WTC11 (cell line): ENCODE results near the gene MBOAT2. TPM values are rescaled to one million over a fixed set of nuclear protein-coding genes. Genes with fewer than 3 reads are reported as not detected.

Experiments
- ATAC-seq: fragments of 200-7000 bp; cut with Tn5 transposase; 2 replicates; pipeline ENCODE4 v1.10.0; 2021; ENCODE audit warnings: mild to moderate bottlenecking, moderate library complexity
- CTCF ChIA-PET: fragments of 300-600 bp; sonication (Branson Sonifier 250); formaldehyde crosslinking; loops from one replicate; lab custom pipeline; 2021; ENCODE audit warnings: antibody characterized with exemption; lab: Charles Lee
- POLR2A ChIA-PET: fragments of 350-600 bp; sonication (Branson Sonifier 250); formaldehyde crosslinking; loops from one replicate; lab custom pipeline; 2021; ENCODE audit warnings: antibody characterized with exemption; lab: Charles Lee
- DNase-seq: peaks from one replicate; pipeline ENCODE4 v3.0.0; 2021; ENCODE audit warnings: low spot score
- H3K27ac Mint-ChIP-seq: 2 replicates; pipeline ENCODE4 v1.8.0; 2021; ENCODE audit warnings: mixed read lengths
- H3K27me3 Mint-ChIP-seq: 2 replicates; pipeline ENCODE4 v1.8.0; 2021; ENCODE audit warnings: low read depth, mild to moderate bottlenecking, moderate library complexity, mixed read lengths
- H3K36me3 Mint-ChIP-seq: 2 replicates; pipeline ENCODE4 v1.8.0; 2021; ENCODE audit warnings: mixed read lengths
- H3K4me1 Mint-ChIP-seq: 2 replicates; pipeline ENCODE4 v1.8.0; 2022; ENCODE audit warnings: mixed read lengths
- H3K4me3 Mint-ChIP-seq: 2 replicates; pipeline ENCODE4 v1.8.0; 2021; ENCODE audit warnings: mild to moderate bottlenecking, moderate library complexity, mixed read lengths
- H3K9me3 Mint-ChIP-seq: 2 replicates; pipeline ENCODE4 v1.8.0; 2021; ENCODE audit warnings: mixed read lengths
- CBFB ChIP-seq: sonication (generic); formaldehyde crosslinking; IDR thresholded peaks from 2 replicates; pipeline ENCODE4 v1.8.1; 2022; ENCODE audit warnings: mild to moderate bottlenecking, low read depth, missing genetic modification reagents
- EMX1 ChIP-seq: fragments of 250-450 bp; sonication (Bioruptor Pico); IDR thresholded peaks from 2 replicates; pipeline ENCODE4 v1.8.0; 2021; ENCODE audit warnings: mild to moderate bottlenecking
- ESRRA ChIP-seq: sonication (generic); formaldehyde crosslinking; IDR thresholded peaks from 2 replicates; pipeline ENCODE4 v1.8.1; 2022; ENCODE audit warnings: mild to moderate bottlenecking, missing genetic modification reagents, borderline replicate concordance
- ETV6 ChIP-seq: sonication (generic); formaldehyde crosslinking; IDR thresholded peaks from 2 replicates; pipeline ENCODE4 v1.8.1; 2022; ENCODE audit warnings: mild to moderate bottlenecking, missing genetic modification reagents
- FOXK1 ChIP-seq: sonication (generic); formaldehyde crosslinking; IDR thresholded peaks from 2 replicates; pipeline ENCODE4 v1.8.0; 2022; ENCODE audit warnings: mild to moderate bottlenecking, moderate library complexity, missing genetic modification reagents
- GABPB1 ChIP-seq: sonication (generic); formaldehyde crosslinking; IDR thresholded peaks from 2 replicates; pipeline ENCODE4 v1.8.1; 2023; ENCODE audit warnings: mild to moderate bottlenecking, missing genetic modification reagents
- GRHL2 ChIP-seq: fragments of 250-450 bp; sonication (Bioruptor Pico); IDR thresholded peaks from 2 replicates; pipeline ENCODE4 v1.8.0; 2022; ENCODE audit warnings: mild to moderate bottlenecking, moderate library complexity; ENCODE audit not compliant: insufficient replicate concordance, severe bottlenecking
- GTF2I ChIP-seq: fragments of 250-450 bp; sonication (Bioruptor Pico); conservative IDR thresholded peaks from 2 replicates; pipeline ENCODE4 v1.4.0; 2021; ENCODE audit warnings: mild to moderate bottlenecking
- NFE2L1 ChIP-seq: sonication (generic); formaldehyde crosslinking; IDR thresholded peaks from 2 replicates; pipeline ENCODE4 v1.8.1; 2023; ENCODE audit warnings: missing genetic modification reagents
- NR1H2 ChIP-seq: sonication (generic); formaldehyde crosslinking; IDR thresholded peaks from 2 replicates; pipeline ENCODE4 v1.9.0; 2021; ENCODE audit warnings: mild to moderate bottlenecking, moderate library complexity, missing genetic modification reagents
- RORB ChIP-seq: fragments of 250-450 bp; sonication (Bioruptor Pico); IDR thresholded peaks from 2 replicates; pipeline ENCODE4 v1.9.0; 2021; ENCODE audit warnings: mild to moderate bottlenecking
- TCF7 ChIP-seq: sonication (generic); formaldehyde crosslinking; IDR thresholded peaks from 2 replicates; pipeline ENCODE4 v1.8.0; 2022; ENCODE audit warnings: mild to moderate bottlenecking, low read depth, missing genetic modification reagents, moderate library complexity
- TP53 ChIP-seq: sonication (generic); formaldehyde crosslinking; IDR thresholded peaks from 2 replicates; pipeline ENCODE4 v1.8.1; 2023; ENCODE audit warnings: mild to moderate bottlenecking, missing genetic modification reagents
- ZBTB21 ChIP-seq: sonication (generic); formaldehyde crosslinking; IDR thresholded peaks from 2 replicates; pipeline ENCODE4 v1.8.1; 2023; ENCODE audit warnings: mild to moderate bottlenecking, missing genetic modification reagents, borderline replicate concordance
- ZNF121 ChIP-seq: sonication (generic); formaldehyde crosslinking; IDR thresholded peaks from 2 replicates; pipeline ENCODE4 v1.8.0; 2023; ENCODE audit warnings: missing genetic modification reagents
- ZNF263 ChIP-seq: sonication (generic); formaldehyde crosslinking; IDR thresholded peaks from 2 replicates; pipeline ENCODE4 v1.8.1; 2022; ENCODE audit warnings: low read depth, mild to moderate bottlenecking, moderate library complexity, missing genetic modification reagents
- ZNF423 ChIP-seq: fragments of 250-450 bp; sonication (Bioruptor Pico); IDR thresholded peaks from 2 replicates; pipeline ENCODE4 v2.1.2; 2022; ENCODE audit warnings: mild to moderate bottlenecking, moderate library complexity
- ZNF671 ChIP-seq: fragments of 250-450 bp; sonication (Bioruptor Pico); IDR thresholded peaks from 2 replicates; pipeline ENCODE4 v1.8.0; 2021; ENCODE audit warnings: mild to moderate bottlenecking
- total RNA-seq: library from RNA; stranded (reverse); gene quantifications from 3 replicates; pipeline ENCODE4 v1.2.3, GENCODE V29; 2021
- TF ChIP-seq, protein P1 (sequence below): sonication (generic); formaldehyde crosslinking; conservative IDR thresholded peaks from 2 replicates; pipeline ENCODE4 v1.8.1; 2023; ENCODE audit warnings: mild to moderate bottlenecking, low read depth, missing genetic modification reagents, moderate library complexity
- TF ChIP-seq, protein P2 (sequence below): sonication (generic); formaldehyde crosslinking; IDR thresholded peaks from 2 replicates; pipeline ENCODE4 v1.8.1; 2023; ENCODE audit warnings: mild to moderate bottlenecking, moderate library complexity, missing genetic modification reagents
- TF ChIP-seq, protein P3 (sequence below): sonication (generic); formaldehyde crosslinking; IDR thresholded peaks from 2 replicates; pipeline ENCODE4 v1.8.1; 2022; ENCODE audit warnings: low read depth, mild to moderate bottlenecking, moderate library complexity, missing genetic modification reagents, borderline replicate concordance
- TF ChIP-seq, protein P4 (sequence below): fragments of 250-450 bp; sonication (Bioruptor Pico); IDR thresholded peaks from 2 replicates; pipeline ENCODE4 v1.9.0; 2021; ENCODE audit warnings: moderate library complexity, mild to moderate bottlenecking, inconsistent platforms, borderline replicate concordance
- TF ChIP-seq, protein P5 (sequence below): fragments of 250-450 bp; sonication (Bioruptor Pico); IDR thresholded peaks from 2 replicates; pipeline ENCODE4 v1.9.0; 2021; ENCODE audit warnings: mild to moderate bottlenecking
- TF ChIP-seq, protein P6 (sequence below): sonication (generic); formaldehyde crosslinking; IDR thresholded peaks from 2 replicates; pipeline ENCODE4 v1.8.1; 2022; ENCODE audit warnings: low read depth, missing genetic modification reagents, borderline replicate concordance

The MBOAT2 gene
- total RNA-seq, 1 experiment from 2014 or later, result 24.7 TPM

DNA sequence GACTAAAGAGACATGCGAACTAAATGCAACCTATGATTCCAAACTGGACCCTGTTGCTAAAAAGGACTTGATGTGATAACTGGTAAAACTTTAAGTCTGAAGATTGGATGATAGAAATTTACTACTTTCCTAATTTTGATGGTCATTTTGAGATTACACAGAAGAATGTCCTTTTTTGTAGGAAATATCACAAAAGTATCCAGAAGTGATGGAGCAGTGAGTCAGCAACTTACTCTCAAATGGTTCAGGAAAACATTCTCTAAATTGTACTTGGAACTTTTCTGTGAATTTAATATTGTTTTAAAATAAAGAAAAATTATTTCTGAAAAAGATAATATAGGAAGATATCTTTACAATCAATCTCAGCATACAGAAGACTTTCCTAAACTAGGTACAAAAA lies 19.9 kb downstream of the MBOAT2 start (continued):
- TF ChIP-seq, protein P1, sequence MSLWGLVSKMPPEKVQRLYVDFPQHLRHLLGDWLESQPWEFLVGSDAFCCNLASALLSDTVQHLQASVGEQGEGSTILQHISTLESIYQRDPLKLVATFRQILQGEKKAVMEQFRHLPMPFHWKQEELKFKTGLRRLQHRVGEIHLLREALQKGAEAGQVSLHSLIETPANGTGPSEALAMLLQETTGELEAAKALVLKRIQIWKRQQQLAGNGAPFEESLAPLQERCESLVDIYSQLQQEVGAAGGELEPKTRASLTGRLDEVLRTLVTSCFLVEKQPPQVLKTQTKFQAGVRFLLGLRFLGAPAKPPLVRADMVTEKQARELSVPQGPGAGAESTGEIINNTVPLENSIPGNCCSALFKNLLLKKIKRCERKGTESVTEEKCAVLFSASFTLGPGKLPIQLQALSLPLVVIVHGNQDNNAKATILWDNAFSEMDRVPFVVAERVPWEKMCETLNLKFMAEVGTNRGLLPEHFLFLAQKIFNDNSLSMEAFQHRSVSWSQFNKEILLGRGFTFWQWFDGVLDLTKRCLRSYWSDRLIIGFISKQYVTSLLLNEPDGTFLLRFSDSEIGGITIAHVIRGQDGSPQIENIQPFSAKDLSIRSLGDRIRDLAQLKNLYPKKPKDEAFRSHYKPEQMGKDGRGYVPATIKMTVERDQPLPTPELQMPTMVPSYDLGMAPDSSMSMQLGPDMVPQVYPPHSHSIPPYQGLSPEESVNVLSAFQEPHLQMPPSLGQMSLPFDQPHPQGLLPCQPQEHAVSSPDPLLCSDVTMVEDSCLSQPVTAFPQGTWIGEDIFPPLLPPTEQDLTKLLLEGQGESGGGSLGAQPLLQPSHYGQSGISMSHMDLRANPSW, result no peak
- TF ChIP-seq ZBTB21, result no peak
- no peak for TF ChIP-seq ESRRA (CRISPR knock-in tag)
- no peak for TF ChIP-seq ZNF671
- TF ChIP-seq GABPB1 (CRISPR knock-in tag), result no peak
- no peak for TF ChIP-seq TP53 (CRISPR knock-in tag)
- TF ChIP-seq RORB (CRISPR knock-in tag), result no peak
- TF ChIP-seq FOXK1 (CRISPR knock-in tag), result no peak
- TF ChIP-seq, protein P2, sequence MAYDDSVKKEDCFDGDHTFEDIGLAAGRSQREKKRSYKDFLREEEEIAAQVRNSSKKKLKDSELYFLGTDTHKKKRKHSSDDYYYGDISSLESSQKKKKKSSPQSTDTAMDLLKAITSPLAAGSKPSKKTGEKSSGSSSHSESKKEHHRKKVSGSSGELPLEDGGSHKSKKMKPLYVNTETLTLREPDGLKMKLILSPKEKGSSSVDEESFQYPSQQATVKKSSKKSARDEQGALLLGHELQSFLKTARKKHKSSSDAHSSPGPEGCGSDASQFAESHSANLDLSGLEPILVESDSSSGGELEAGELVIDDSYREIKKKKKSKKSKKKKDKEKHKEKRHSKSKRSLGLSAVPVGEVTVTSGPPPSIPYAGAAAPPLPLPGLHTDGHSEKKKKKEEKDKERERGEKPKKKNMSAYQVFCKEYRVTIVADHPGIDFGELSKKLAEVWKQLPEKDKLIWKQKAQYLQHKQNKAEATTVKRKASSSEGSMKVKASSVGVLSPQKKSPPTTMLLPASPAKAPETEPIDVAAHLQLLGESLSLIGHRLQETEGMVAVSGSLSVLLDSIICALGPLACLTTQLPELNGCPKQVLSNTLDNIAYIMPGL, result no peak
- TF ChIP-seq, protein P3, sequence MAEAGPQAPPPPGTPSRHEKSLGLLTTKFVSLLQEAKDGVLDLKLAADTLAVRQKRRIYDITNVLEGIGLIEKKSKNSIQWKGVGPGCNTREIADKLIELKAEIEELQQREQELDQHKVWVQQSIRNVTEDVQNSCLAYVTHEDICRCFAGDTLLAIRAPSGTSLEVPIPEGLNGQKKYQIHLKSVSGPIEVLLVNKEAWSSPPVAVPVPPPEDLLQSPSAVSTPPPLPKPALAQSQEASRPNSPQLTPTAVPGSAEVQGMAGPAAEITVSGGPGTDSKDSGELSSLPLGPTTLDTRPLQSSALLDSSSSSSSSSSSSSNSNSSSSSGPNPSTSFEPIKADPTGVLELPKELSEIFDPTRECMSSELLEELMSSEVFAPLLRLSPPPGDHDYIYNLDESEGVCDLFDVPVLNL (CRISPR knock-in tag), result no peak
- no peak for TF ChIP-seq CBFB (CRISPR knock-in tag)

DNA sequence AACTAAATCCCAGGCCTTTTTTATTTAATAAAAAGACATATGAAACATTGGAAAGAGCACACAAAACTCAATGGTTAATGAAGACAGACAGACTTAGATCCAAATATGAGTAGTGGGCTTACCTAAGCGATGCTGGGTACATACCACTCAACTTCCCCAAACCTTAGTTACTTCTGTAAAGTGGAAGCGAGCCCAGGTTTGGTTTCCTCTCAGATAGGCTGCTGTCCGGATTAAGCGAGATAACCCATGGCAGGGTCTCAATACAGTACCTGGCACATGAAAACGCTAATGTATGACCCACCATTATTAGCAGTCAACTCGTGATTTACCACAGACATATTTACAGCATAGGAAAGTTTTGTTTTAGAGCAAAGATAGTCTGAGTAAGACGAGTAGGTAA lies 21.6 kb downstream of the MBOAT2 start:
- ChIA-PET CTCF (interaction anchor here (1.4 kb wide), 1 partner anchor 129 kb away, joined by 3 read pairs; no protein-coding TSS in a partner anchor), POLR2A (no interaction called here)
- TF ChIP-seq CBFB (CRISPR knock-in tag) (no peak), ETV6 (CRISPR knock-in tag) (no peak), GRHL2 (CRISPR knock-in tag) (no peak), FOXK1 (CRISPR knock-in tag) (no peak), TCF7 (CRISPR knock-in tag) (no peak), ZNF121 (CRISPR knock-in tag) (no peak), EMX1 (no peak), NR1H2 (CRISPR knock-in tag) (no peak), NFE2L1 (CRISPR knock-in tag) (no peak), ZNF263 (CRISPR knock-in tag) (no peak), ZNF423 (no peak), GTF2I (CRISPR knock-in tag) (no peak)
- TF ChIP-seq, protein P1, result no peak
- TF ChIP-seq, protein P4, sequence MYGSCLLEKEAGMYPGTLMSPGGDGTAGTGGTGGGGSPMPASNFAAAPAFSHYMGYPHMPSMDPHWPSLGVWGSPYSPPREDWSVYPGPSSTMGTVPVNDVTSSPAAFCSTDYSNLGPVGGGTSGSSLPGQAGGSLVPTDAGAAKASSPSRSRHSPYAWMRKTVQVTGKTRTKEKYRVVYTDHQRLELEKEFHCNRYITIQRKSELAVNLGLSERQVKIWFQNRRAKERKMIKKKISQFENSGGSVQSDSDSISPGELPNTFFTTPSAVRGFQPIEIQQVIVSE (CRISPR knock-in tag), result no peak
- TF ChIP-seq, protein P5, sequence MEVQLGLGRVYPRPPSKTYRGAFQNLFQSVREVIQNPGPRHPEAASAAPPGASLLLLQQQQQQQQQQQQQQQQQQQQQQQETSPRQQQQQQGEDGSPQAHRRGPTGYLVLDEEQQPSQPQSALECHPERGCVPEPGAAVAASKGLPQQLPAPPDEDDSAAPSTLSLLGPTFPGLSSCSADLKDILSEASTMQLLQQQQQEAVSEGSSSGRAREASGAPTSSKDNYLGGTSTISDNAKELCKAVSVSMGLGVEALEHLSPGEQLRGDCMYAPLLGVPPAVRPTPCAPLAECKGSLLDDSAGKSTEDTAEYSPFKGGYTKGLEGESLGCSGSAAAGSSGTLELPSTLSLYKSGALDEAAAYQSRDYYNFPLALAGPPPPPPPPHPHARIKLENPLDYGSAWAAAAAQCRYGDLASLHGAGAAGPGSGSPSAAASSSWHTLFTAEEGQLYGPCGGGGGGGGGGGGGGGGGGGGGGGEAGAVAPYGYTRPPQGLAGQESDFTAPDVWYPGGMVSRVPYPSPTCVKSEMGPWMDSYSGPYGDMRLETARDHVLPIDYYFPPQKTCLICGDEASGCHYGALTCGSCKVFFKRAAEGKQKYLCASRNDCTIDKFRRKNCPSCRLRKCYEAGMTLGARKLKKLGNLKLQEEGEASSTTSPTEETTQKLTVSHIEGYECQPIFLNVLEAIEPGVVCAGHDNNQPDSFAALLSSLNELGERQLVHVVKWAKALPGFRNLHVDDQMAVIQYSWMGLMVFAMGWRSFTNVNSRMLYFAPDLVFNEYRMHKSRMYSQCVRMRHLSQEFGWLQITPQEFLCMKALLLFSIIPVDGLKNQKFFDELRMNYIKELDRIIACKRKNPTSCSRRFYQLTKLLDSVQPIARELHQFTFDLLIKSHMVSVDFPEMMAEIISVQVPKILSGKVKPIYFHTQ (CRISPR knock-in tag), result no peak
- TF ChIP-seq, protein P6, sequence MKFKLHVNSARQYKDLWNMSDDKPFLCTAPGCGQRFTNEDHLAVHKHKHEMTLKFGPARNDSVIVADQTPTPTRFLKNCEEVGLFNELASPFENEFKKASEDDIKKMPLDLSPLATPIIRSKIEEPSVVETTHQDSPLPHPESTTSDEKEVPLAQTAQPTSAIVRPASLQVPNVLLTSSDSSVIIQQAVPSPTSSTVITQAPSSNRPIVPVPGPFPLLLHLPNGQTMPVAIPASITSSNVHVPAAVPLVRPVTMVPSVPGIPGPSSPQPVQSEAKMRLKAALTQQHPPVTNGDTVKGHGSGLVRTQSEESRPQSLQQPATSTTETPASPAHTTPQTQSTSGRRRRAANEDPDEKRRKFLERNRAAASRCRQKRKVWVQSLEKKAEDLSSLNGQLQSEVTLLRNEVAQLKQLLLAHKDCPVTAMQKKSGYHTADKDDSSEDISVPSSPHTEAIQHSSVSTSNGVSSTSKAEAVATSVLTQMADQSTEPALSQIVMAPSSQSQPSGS (CRISPR knock-in tag), result no peak
- Mint-ChIP-seq H3K27me3 (no peaks in the 10 kb centered on the region), H3K4me1 (peaks cover 37% of the 10 kb centered on the region), H3K4me3 (no peak overlapping the region), H3K9me3 (no peaks in the 10 kb centered on the region), H3K36me3 (no peaks in the 10 kb centered on the region), H3K27ac (no peak overlapping the region)
- DNase-seq, result no peak
- no peak for ATAC-seq
